Measurements from ENCODE around the gene ZNF853.
"Not testable (repeated sequence)": the region's sequence is repeated elsewhere in the genome, so short reads cannot be mapped to it uniquely, and the experiment has no call there.

Gene ZNF853

DNA sequence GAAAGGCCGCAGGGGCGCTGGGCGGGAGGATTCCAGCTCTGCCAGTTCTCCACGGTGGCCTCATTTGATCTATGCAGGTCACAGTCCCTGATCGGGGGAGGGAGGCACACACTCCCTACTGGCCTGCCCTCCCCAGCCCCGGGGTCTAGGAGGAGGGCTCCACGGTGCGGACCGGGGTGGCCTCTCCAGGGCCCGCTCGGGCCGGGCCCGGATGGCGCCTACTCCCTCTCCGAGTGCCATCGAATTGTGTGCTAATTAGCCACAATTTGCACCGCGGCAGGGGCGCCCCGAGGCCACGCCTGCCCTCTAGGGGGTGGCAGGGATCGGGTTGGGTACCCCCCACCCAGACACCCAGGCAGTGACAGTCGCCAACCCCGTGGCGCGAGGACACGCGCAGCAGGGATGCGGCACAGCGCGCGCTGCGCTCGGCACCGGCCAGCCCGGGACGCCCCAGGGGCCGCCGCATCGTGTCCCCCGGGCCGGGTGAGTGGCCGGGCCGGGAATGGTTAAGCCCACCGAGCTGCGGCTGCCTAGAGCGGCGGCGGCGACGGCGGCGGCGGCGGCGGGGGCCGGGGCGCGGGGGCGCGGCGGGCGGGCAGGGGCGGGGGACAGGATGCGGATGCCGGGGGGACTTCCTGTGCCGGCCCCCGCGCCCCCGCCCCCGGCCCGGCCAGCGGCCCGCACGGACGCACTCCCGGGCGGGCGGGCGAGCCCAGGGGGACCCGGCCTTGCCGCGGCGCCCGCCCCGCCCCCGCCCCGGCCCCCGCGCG, at the start of gene ZNF853:
Gene ZNF853 (plus strand): TSS at position 658 of the 770 bp plus-strand sequence. CDS start 565 bp downstream, outside the sequence.
- DNase-seq (ENCODE audit: low read depth), result no peak

DNA sequence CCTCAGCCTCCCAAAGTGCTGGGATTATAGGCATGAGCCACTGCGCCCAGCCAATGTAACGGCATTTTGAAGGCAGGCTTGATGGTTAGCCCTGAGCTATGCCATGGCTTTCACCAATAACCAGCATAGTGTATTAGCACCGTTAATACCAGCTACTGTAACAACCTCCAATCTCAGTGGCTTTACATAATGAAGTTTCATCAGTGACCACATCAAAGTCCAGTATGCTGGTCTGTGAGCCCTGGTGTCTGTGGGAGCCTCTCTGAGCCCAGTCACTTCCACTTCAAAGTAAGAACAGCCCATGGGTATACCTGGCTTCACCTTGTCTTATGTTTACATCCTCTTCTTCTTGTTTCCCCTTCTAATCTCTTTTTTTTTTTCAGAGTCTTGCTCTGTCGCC, 49.8 kb upstream of the ZNF853 start:
- DNase-seq (ENCODE audit: low read depth), result no peak

DNA sequence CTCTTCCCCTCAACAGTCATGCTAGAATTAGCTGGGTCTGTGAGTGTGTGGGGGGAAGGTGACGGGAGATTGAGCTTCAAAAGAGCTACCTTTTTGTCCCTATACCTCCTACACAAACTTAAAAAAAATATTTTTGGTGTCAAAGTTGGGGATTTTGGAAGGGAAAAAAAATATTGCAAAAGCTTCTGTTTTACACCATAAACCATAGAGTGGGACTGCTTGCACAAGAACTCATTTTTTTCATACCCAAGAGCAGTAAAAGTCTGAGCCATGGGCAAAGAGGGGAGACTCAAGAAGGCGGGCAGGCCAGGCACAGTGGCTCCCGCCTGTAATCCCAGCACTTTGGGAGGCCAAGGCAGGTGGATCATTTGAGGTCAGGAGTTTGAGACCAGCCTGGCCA, 47.5 kb upstream of the ZNF853 start:
- DNase-seq (ENCODE audit: low read depth), result no peak

DNA sequence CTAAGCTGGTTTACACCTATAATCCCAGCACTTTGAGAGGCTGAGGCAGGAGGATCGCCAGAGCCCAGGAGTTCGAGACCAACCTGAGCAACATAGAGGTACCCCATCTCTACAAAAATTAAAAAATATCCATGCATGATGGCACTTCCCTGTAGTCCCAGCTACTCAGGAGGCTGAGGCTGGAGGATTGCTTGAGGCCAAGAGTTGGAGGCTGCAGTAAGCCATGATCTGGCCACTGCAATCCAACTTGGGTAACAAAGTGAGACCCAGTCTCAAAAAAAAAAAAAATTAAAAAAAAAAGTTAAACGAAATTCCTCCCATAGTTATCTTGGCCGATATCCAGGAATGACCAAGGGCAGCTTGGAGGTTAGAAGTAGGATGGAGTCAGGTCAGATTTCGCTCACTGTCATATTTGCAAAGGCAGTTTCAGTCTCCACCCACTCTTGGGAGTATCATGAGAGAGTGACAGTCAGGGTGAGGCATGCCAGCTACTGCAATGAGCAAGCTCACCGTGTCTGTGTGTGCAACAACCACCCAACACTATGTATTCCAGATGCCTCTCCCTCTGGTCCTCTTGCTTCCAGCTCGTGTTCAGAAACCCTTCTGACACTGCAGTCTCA, 44.1 kb upstream of the ZNF853 start:
- DNase-seq (ENCODE audit: low read depth), result no peak

DNA sequence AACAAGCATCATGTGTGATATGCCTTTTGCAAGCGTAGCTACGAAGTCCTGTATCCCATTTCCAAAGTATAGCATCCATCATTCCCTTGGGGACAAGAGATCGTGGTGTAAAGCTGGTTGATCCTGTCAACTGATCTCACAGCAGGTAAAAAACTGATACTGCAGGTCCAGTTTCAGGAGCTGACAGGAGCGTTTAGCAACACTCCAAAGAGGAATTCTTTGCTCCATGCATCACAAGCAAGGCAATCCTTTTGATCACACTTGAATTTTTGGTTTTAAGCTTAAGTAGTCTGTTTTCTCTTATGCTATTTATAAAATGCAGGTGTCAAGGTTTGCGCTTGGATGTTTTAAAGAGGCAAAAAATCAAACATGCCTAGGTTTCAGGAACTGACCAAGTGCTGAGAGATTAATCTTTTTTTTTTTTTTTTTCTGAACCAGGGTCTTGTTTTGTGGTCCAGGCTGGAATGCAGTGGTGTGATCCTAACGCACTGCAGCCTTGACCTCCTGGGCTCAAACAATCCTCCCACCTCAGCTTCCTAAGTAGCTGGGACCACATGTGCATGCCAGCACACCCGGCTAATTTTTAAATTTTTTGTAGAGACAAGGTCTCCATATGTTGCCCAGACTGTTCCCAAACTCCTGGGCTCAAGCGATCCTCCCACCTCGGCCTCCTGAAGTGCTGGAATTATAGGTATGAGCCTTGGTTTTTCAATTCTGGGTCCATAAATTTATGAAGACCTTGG, 40.0 kb upstream of the ZNF853 start:
- no peak for DNase-seq (ENCODE audit: low read depth)

DNA sequence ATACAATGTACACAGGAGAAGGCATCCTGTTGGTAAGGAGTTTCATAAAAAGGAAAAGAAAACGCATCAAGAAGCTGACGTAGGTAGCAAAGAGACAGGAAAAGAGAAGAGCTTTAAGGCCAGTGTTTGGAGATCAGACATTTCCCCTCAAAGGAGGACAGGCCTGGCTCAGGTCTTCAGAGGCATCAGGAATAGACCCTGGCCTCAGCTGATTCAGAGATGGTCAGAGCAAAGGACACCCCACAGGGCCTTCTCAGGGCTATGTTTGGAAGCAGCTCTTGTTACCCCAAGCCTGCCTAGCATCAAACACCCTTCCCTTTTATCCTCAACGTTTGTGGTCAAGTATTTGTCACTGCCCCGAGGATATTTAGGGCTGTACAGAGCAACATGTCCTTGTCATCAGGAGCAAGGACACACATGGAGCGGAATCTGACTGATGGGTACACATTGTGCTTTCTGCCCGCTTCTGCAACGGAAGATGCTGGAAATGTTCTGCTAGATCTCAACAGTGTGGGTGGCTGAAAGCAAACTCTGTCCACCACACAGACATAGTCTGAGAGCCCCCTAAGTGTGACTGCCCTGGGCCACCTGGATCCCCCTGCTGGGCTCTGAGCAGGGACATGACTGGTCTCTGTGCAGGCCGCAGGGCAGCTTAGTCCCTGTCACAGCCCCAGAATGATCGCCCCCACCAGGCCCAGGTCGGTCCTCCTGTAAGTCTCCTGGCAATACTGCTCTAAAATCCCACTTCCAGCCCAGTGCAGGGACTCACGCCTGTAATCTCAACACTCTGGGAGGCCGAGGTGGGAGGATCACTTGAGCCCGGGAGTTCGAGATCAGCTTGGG, 39.2 kb upstream of the ZNF853 start:
- no peak for DNase-seq (ENCODE audit: low read depth)

DNA sequence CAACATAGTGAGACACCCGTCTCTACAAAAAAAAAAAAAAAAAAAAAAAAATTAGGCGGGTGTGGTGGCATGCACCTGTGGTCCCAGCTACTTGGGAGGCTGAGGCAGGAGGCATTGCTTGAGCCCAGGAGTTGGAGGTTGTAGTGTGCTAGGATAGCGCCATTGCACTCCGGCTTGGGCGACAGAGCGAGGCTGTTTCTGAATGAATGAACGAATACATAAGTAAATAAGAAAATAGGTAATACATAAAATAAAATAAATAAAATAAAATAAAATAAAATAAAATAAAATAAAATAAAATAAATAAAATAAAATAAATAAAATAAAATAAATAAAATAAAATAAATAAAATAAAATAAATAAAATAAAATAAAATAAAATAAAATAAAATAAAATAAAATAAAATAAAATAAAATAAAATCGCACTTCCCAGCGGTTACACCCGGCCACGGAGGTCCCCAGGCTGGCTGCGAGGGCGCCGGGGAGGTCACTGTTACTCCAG, 38.5 kb upstream of the ZNF853 start:
- DNase-seq (ENCODE audit: low read depth), result not testable (repeated sequence)

DNA sequence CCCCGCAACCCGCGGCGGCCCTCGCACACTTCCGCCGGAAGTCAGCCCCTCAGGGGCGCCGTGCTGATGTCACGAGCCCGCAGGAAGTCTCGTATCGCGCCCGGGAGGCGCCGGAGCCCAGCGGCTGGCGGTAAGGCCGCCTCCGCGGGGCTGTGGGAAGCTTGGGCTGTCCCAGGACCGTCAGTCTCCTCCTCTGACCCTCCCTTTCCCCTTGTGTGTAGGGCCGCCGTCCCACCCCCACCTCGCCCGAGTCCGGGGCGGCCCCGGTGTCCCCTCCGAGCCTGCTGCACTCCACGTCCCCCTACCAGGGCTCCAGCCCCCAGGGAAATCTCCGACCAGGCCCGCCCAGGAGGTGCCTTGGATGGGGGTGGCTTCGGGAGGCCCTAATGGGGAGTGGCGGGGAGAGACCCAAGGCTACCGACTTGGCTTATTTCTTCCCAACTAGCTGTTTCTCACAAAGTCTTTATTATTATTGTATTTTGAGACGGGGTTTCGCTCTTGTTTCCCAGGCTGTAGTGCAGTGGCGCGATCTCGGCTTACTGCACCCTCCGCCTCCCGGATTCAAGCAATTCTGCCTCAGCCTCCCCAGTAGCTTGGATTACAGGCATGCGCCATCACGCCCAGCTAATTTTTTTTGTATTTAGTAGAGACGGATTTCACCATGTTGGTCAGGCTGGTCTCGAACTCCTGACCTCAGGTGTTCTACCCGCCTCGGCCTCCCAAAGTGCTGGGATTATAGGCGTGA, 37.9 kb upstream of the ZNF853 start, which contains the start of gene ZDHHC4:
Gene ZDHHC4 (plus strand): TSS at position 86 of the 745 bp plus-strand sequence. CDS start 3,108 bp downstream, outside the sequence.
- DNase-seq (ENCODE audit: low read depth), result peak; percentile 86

DNA sequence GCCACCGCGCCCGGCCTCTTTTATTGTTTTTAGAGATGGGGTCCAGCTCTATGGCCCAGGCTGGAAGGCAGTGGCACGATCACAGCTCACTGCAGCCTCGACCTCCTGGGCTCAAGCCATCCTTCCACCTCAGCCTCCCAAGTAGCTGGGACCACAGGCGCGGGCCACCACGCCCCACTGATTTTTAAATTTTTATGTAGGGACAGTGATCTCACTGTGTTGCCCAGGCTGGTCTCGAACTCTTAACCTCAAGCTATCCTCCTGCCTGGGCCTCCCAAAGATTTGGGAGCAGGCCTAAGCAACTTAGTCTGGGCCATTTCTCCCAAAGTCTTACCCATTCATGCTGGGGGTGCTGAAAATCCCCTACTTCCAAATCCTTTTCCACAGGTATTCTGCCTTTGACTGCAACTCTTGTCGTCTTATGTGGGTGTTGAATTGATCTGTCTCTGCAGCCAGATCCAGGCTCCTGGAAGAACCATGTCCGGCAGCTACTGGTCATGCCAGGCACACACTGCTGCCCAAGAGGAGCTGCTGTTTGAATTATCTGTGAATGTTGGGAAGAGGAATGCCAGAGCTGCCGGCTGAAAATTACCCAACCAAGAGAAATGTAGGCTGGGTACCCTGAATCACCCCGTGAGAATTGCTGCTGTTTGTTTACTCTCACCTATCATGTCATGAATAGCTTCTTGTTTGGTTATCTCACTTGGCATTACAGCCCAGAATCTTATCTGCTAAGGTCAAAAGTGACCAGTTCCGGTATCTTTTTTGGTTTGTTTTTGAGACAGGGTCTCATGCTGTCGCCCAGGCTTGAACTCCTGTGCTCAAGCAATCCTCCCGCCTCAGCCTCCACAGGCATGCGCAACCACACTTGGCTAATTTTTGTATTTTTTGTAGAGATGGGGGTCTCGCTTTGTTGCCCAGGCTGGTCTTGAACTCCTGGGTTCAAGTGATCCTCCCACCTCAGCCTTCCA, 37.0 kb upstream of the ZNF853 start:
- DNase-seq (ENCODE audit: low read depth), result no peak

DNA sequence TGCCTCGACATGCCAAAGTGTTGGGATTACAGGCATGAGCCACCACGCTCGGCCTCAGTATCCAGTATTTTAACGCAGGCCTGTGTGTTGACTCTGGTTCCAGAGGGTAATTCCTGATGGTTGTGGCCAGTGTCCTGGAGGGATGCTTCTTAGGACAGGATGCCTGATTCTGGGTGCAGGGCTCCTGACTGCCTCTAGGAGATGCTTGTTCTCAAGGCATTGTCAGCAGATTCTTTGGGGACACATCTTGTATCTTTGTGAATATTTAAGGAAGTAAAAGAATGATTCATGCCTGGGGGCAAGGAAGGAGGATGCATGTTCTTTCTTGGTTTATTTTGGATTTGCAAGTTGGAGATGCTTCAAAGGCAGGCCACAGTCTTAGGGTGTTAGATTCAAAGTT, 36.0 kb upstream of the ZNF853 start:
- no peak for DNase-seq (ENCODE audit: low read depth)

DNA sequence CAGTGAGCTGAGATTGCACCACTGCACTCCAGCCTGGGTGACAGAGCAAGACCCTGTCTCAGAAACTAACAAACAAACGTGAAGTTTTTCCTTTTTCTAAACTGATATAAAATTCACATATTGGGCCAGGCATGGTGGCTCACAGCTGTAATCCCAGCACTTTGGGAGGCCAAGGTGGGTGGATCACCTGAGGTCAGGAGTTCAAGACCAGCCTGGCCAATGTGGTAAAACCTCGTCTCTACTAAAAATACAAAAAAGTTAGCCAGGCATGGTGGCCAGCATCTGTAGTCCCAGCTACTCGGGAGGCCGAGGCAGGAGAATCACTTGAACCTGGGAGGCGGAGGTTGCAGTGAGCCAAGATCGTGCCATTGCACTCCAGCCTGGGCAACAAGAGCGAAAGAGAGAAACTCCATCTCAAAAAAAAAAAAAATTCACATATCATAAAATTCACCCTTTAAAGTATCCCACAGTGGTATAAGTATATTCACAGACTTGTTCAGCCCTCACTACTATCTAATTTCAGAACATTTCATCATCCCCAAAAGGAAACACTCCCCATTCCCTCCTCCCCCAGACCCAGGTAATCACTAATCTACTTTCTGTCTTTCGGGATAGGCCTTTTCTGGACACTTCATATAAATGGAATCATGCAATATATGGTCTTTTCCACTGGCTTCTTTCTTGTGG, 29.5 kb upstream of the ZNF853 start:
- DNase-seq (ENCODE audit: low read depth), result not testable (repeated sequence)

DNA sequence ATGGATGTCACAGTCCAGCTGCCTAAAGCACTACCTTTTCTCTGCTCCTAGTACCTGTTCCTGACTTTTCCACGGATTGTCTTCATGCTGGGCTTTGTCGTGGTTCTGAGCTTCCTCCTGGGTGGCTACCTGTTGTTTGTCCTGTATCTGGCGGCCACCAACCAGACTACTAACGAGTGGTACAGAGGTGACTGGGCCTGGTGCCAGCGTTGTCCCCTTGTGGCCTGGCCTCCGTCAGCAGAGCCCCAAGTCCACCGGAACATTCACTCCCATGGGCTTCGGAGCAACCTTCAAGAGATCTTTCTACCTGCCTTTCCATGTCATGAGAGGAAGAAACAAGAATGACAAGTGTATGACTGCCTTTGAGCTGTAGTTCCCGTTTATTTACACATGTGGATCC, 26.8 kb upstream of the ZNF853 start:
- DNase-seq (ENCODE audit: low read depth), result no peak

DNA sequence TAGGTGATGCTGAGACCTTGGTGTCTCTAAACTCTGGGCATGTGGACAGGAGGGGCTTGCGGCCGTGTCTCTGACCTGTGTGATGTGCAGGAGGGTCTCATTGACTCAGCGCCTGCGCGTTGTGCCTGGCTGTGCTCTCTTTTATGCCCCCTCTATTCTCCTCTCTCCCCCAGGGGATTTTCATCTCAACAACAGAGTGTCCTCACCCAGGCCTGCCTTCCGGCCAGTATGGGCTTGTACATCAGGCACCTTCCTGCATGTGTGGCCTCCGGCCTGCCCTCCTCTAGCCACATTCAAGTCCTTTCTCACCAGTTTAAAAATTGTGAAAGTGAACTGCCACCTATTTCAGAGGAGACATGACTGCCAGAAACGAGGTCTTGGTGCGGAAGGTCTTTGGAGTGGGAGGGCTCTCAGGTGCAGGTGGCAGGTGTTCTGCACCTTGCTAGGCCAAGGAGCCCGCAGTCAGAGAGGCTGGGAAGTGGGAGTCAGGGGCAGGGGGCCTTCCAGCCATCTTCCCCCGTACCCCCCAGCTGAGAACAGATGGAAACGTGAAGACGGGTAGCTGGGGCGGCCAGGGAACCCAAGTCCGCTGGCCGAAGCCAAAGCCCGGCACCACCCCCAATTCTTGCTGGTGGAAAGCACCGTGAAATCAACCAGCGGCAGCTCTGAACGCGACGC, 26.1 kb upstream of the ZNF853 start:
- DNase-seq (ENCODE audit: low read depth), result no peak

DNA sequence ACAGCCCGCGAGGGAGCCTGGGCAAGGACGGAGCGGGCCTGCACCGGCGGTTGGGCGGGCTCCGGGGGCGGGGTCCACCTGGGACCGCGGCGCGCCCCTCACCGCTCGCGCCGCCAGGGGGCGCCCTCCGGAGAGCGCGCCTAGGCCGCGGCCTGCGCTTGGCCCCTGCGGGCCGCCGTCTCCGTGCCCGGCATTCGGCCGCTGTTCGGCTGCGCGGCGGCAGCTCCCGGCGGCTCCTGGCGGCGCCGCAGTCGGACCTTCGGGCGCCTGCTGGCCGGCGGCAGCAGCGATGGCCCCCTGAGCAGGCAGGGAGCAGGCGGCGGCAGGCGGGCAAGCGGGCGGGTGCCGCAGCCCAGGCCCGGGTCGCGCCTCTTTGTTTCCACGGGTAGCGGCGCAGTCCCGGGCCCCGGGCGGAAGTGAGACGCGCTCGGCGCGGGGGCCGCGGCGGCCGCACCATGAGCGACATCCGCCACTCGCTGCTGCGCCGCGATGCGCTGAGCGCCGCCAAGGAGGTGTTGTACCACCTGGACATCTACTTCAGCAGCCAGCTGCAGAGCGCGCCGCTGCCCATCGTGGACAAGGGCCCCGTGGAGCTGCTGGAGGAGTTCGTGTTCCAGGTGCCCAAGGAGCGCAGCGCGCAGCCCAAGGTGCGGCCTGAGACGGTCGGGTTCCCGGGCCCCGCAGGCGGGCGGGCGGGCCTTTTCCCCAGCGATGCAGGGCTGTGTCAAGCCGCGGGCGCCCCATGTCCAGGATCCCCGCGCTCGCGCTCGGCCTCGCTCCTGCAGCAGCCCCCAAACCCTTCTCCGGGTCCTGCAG, 25.4 kb upstream of the ZNF853 start, which contains the start of gene INTS15:
Gene INTS15 (plus strand): TSS at position 193 of the 816 bp plus-strand sequence. CDS start 263 bp downstream, at position 456.
- peak; percentile 71 for DNase-seq (ENCODE audit: low read depth)

DNA sequence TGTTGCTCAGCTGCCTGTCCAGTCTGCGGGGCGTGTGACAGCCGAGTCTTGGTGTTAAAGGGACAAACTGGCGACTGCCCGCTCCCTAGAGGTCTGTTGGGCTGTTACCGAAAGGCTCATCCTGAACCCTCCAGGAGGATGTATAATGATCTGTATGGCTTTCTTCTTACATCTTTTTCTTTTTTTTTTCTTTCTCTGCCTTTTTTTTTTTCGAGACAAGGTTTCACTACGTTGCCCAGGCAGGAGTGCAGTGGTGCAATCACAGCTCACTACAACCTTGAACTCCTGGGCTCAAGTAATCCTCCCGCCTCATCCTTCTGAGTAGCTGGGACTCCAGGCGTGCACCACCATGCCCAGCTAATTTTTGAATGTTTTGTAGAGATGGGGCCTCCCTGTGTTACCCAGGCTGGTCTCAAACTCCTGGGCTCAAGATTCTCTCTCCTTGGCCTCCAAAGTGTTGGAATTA, 24.7 kb upstream of the ZNF853 start:
- no peak for DNase-seq (ENCODE audit: low read depth)

DNA sequence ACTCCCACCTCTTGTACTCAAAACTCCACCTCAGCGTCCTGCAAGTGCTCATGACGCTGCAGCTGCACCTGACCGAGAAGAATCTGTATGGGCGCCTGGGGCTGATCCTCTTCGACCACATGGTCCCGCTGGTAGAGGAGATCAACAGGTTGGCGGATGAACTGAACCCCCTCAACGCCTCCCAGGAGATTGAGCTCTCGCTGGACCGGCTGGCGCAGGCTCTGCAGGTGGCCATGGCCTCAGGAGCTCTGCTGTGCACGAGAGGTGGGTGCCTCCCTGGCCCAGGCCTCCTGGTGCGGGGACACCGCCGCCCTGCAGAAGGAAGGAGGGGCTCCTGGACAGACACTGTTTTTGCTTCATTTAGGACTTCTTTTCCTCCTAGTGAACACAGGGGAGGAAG, 15.3 kb upstream of the ZNF853 start:
- DNase-seq (ENCODE audit: low read depth), result no peak

DNA sequence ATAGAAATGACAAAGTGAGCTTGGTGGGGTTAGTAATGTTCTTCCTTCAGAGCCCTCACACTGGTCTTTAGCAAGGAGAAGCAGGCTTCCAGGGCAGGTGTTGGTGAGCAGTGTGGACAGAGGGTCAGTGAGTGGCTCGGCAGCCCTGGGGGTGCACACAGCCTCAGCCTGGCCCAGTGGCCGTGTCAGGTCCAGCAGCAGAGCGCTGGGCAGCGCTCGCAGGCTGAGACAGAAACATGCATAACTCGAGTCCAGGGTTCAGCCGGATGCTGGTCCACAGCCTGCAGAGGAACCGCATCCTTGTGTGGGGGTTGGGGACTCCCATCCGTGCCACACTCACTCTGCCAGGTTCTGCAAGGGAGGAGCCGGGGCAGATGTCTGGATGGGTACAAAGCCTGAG, 11.0 kb upstream of the ZNF853 start:
- no peak for DNase-seq (ENCODE audit: low read depth)

Measured in stimulated activated CD8-positive, alpha-beta memory T cell treated with anti-CD3 and anti-CD28 coated beads, Interleukin-4, amount 100 ng/mL, for 24 hours (primary cell).